Memory B cell (primary cell): Measurements from ENCODE around the gene ACP3.

ENCODE experiments used
- ATAC-seq: fragments of 150-1000 bp; cut with Tn5 transposase; 2 replicates; pipeline ENCODE4 v1.10.0; 2021; ENCODE audit warnings: low read depth, mild to moderate bottlenecking, moderate library complexity
- DNase-seq, 2 donors: peaks; one replicate each; pipeline ENCODE4 v3.0.0; 2022; ENCODE audit warnings: low spot score in 2 of 2
- H3K27ac Mint-ChIP-seq: one replicate; pipeline ENCODE4 v1.8.0; 2022; ENCODE audit warnings: mild to moderate bottlenecking, moderate library complexity, mixed read lengths
- H3K27me3 Mint-ChIP-seq: one replicate; pipeline ENCODE4 v1.8.0; 2022; ENCODE audit warnings: mixed read lengths
- H3K36me3 Mint-ChIP-seq: one replicate; pipeline ENCODE4 v1.8.0; 2022; ENCODE audit warnings: mild to moderate bottlenecking, mixed read lengths
- H3K4me1 Mint-ChIP-seq: one replicate; pipeline ENCODE4 v1.8.0; 2022; ENCODE audit warnings: mixed read lengths
- H3K4me3 Mint-ChIP-seq: one replicate; pipeline ENCODE4 v1.8.0; 2022; ENCODE audit warnings: mild to moderate bottlenecking, moderate library complexity, mixed read lengths
- H3K9me3 Mint-ChIP-seq: one replicate; pipeline ENCODE4 v1.8.0; 2022; ENCODE audit warnings: mixed read lengths

ACP3 gene

GRCh38 chr3:132317229-132317948, at the start of gene ACP3:
TSS of gene ACP3 (plus strand) at chr3:132317407. CDS start at chr3:132317457, 50 bp downstream.
- Mint-ChIP-seq H3K4me1 (peaks cover 7% of the 10 kb centered on the region), H3K9me3 (no peaks in the 10 kb centered on the region)
- peak; percentile 67 for ATAC-seq

GRCh38 chr3:132268956-132269355, 48.3 kb upstream of the ACP3 start:
- ATAC-seq (no peak), DNase-seq (no peak)
- no peaks in the 10 kb centered on the region for H3K36me3 Mint-ChIP-seq
- no peaks in the 10 kb centered on the region for H3K9me3 Mint-ChIP-seq
- H3K27ac Mint-ChIP-seq = no peak overlapping the region
- H3K4me3 Mint-ChIP-seq = no peak overlapping the region
- H3K4me1 Mint-ChIP-seq = no peaks in the 10 kb centered on the region
- H3K27me3 Mint-ChIP-seq = peaks cover 2% of the 10 kb centered on the region

More at GRCh38 chr3:132317229-132317948, at the start of gene ACP3:
- H3K27ac Mint-ChIP-seq = peak within 1 kb of the TSS; percentile 35
- no peaks in the 10 kb centered on the region for H3K36me3 Mint-ChIP-seq
- peak within 1 kb of the TSS; percentile 74 for H3K4me3 Mint-ChIP-seq
- DNase-seq = no peak
- no peaks in the 10 kb centered on the region for H3K27me3 Mint-ChIP-seq

- DNase-seq = no peak
- peaks cover 2% of the 10 kb centered on the region for H3K9me3 Mint-ChIP-seq
- H3K4me1 Mint-ChIP-seq = no peaks in the 10 kb centered on the region
- ATAC-seq = no peak
- H3K4me3 Mint-ChIP-seq = no peak overlapping the region
- no peak overlapping the region for H3K27ac Mint-ChIP-seq
- H3K36me3 Mint-ChIP-seq = no peaks in the 10 kb centered on the region
- H3K27me3 Mint-ChIP-seq = no peaks in the 10 kb centered on the region
Observed at GRCh38 chr3:132273036-132273435, 44.2 kb upstream of the ACP3 start.

GRCh38 chr3:132276228-132276906, 40.8 kb upstream of the ACP3 start:
- no peaks in the 10 kb centered on the region for H3K4me1 Mint-ChIP-seq
- no peak overlapping the region for H3K27ac Mint-ChIP-seq
- peaks cover 6% of the 10 kb centered on the region for H3K9me3 Mint-ChIP-seq
- DNase-seq (no peak), ATAC-seq (no peak)
- no peaks in the 10 kb centered on the region for H3K36me3 Mint-ChIP-seq
- no peak overlapping the region for H3K4me3 Mint-ChIP-seq
- no peaks in the 10 kb centered on the region for H3K27me3 Mint-ChIP-seq

DNA sequence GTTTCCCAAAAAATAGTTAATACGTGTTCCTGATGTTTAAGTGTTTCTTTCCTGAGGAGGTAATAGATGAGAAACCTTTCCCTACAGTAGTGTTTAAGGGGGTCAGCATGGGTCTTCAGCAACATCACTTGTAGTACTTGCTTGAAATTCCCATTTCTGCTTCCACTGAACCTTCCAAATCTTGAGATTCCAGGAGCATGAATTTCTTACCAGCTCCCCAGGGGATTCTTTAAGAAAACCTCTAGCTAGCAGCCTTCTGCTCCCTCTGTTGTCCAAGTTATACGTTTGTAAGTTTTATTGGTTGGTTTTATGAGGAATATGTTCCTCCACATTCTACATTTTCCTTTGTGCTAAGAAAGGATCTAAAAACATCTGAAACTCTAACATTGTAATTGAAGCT, 38.2 kb upstream of the ACP3 start:
- peaks cover 4% of the 10 kb centered on the region for H3K27me3 Mint-ChIP-seq
- ATAC-seq (no peak), DNase-seq (no peak)
- no peaks in the 10 kb centered on the region for H3K36me3 Mint-ChIP-seq
- H3K9me3 Mint-ChIP-seq = peaks cover 6% of the 10 kb centered on the region
- no peak overlapping the region for H3K4me3 Mint-ChIP-seq
- H3K4me1 Mint-ChIP-seq = peaks cover 3% of the 10 kb centered on the region
- H3K27ac Mint-ChIP-seq = no peak overlapping the region

- no peak for DNase-seq
- Mint-ChIP-seq H3K27me3 (peaks cover 11% of the 10 kb centered on the region), H3K27ac (no peak overlapping the region), H3K9me3 (no peaks in the 10 kb centered on the region), H3K36me3 (no peaks in the 10 kb centered on the region), H3K4me3 (no peak overlapping the region), H3K4me1 (peaks cover 3% of the 10 kb centered on the region)
- no peak for ATAC-seq
Observed at GRCh38 chr3:132283440-132283839, 33.8 kb upstream of the ACP3 start.

DNA sequence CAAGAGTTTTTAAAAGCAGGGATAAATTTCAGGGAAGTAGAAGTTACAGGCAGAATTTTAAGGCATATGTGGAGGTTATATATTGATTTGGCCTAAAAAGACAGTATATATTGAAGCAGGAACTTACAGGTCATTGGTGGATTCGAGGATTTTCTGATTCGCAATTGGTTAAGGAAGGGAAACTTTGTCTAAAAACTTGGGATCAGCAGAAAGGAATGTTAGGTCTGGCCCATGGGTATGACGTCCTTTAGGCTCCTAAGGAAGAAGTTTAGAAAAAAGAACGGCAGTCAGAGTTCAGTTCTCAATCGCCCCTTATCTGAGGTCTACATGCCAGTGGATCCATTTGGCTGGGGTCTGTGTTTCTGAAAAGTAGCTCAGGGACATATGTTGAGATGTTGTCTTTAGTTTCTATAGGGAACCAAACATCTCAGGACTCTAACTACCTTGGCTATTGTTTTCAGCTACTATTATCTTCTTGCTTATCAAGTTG, 33.2 kb upstream of the ACP3 start:
- Mint-ChIP-seq H3K36me3 (no peaks in the 10 kb centered on the region), H3K9me3 (no peaks in the 10 kb centered on the region), H3K4me1 (peaks cover 3% of the 10 kb centered on the region), H3K4me3 (no peak overlapping the region), H3K27ac (no peak overlapping the region), H3K27me3 (peaks cover 11% of the 10 kb centered on the region)
- no peak for DNase-seq
- ATAC-seq = no peak

DNA sequence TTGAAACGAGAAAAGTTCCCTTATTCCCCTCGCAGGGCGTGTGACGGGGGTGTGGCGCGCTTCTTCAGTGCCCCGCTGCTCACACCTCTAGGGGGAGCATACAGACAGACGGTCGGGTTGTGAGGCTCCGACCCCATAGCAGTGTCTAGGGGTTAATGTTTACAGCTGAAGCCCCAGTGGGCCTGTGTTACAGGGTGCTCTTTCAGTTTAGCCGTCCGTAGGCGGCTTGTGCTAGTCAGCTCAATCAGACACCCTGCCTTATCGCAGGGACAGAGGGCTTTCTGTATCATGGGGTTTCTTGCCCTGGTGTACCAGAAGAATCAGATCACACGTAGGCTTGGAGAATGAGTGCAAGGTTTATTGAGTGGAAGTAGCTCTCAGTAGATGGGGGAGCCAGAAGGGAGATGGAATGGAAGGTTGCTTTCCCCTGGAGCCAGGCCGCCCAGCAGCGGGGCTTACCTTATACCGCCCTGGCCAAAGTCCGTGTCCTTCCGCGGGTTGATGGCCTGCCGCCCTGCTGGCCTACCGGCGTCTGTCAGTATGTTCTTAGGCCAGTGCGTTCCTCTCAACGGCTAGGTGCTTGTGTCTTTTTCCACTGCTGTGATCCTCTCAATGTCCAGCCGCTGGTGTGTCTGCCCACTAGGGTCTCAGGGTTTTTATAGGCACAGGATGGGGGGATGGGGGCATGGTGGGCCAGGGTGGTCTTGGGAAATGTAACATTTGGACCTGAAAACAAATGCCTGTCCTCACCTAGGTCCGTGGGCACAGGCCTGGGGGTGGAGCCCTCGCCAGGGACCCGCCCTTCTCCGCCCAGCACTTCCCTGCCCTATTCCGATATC, 32.2 kb upstream of the ACP3 start:
- H3K27me3 Mint-ChIP-seq = peaks cover 13% of the 10 kb centered on the region
- DNase-seq (no peak), ATAC-seq (no peak)
- H3K27ac Mint-ChIP-seq = no peak overlapping the region
- peaks cover 3% of the 10 kb centered on the region for H3K4me1 Mint-ChIP-seq
- no peaks in the 10 kb centered on the region for H3K9me3 Mint-ChIP-seq
- no peaks in the 10 kb centered on the region for H3K36me3 Mint-ChIP-seq
- no peak overlapping the region for H3K4me3 Mint-ChIP-seq

GRCh38 chr3:132285620-132285945, 31.6 kb upstream of the ACP3 start:
- Mint-ChIP-seq H3K27ac (no peak overlapping the region), H3K4me3 (no peak overlapping the region), H3K36me3 (no peaks in the 10 kb centered on the region), H3K27me3 (peaks cover 13% of the 10 kb centered on the region), H3K9me3 (no peaks in the 10 kb centered on the region), H3K4me1 (peaks cover 3% of the 10 kb centered on the region)
- DNase-seq (no peak), ATAC-seq (no peak)

DNA sequence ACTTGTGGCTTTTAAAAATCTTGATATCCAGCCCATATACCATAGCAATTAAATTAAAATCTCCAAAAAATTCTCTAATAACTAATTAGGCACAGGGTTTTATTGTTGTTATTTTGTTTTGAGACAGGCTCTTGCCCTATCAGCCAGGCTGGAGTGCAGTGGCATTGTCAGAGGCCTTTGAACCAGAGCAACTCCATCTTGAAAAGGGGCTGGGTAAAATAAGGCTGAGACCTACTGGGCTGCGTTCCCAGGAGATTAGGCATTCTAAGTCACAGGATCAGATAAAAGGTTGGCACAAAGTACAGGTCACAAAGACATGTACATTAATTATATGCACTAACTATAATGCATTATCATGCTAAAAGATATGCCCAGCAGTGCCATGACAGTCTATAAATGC, 31.2 kb upstream of the ACP3 start:
- no peaks in the 10 kb centered on the region for H3K36me3 Mint-ChIP-seq
- H3K4me1 Mint-ChIP-seq = peaks cover 3% of the 10 kb centered on the region
- no peak overlapping the region for H3K4me3 Mint-ChIP-seq
- ATAC-seq = no peak
- H3K27ac Mint-ChIP-seq = no peak overlapping the region
- H3K27me3 Mint-ChIP-seq = peaks cover 15% of the 10 kb centered on the region
- DNase-seq = no peak
- H3K9me3 Mint-ChIP-seq = no peaks in the 10 kb centered on the region

- no peaks in the 10 kb centered on the region for H3K9me3 Mint-ChIP-seq
- no peaks in the 10 kb centered on the region for H3K36me3 Mint-ChIP-seq
- H3K4me1 Mint-ChIP-seq = peaks cover 2% of the 10 kb centered on the region
- H3K4me3 Mint-ChIP-seq = no peak overlapping the region
- no peak overlapping the region for H3K27ac Mint-ChIP-seq
- DNase-seq = no peak
- no peak for ATAC-seq
- peaks cover 14% of the 10 kb centered on the region for H3K27me3 Mint-ChIP-seq
Observed at GRCh38 chr3:132288357-132288756, 28.9 kb upstream of the ACP3 start.

DNA sequence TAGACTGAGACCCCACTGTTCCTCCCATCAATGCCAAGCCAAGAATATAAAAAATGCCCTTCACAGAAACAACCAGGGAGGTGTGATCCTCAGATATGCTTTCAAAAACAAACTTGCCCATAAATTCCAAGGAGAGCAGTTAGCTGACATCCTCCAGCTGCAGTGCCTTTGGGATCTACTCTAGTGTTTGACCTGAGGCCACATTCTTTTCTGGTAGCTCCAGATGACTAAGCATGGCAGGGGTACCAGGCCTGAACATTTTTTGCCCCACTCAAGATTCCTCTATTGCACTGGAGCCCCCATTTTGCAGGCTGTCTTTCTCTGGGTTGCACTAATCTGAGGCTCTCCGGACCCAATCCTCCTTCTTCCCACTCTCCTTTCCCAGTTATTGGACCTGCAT, 27.9 kb upstream of the ACP3 start:
- peaks cover 12% of the 10 kb centered on the region for H3K27me3 Mint-ChIP-seq
- ATAC-seq = no peak
- no peak overlapping the region for H3K4me3 Mint-ChIP-seq
- no peak for DNase-seq
- no peaks in the 10 kb centered on the region for H3K4me1 Mint-ChIP-seq
- no peak overlapping the region for H3K27ac Mint-ChIP-seq
- no peaks in the 10 kb centered on the region for H3K9me3 Mint-ChIP-seq
- H3K36me3 Mint-ChIP-seq = no peaks in the 10 kb centered on the region

DNA sequence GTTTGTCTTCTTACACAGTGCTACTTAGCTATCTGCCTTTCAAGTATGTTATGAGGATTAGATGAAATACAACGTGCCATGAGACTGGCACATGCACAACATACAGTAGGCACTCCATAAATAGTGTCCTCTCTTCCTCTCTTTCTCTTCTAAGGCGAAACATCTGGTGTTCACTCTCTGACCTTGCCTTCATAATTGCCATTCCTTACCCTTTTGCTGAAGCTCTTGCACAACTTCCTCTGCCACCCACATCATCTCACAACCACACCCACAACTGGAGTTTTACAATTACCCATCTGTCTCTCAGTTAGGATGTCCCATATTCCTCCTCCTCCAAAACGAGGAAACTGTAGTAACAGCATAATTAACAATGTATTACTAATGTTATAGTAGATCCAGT, 26.4 kb upstream of the ACP3 start:
- DNase-seq (no peak), ATAC-seq (no peak)
- Mint-ChIP-seq H3K4me1 (no peaks in the 10 kb centered on the region), H3K36me3 (no peaks in the 10 kb centered on the region), H3K4me3 (no peak overlapping the region), H3K9me3 (peaks cover 2% of the 10 kb centered on the region), H3K27ac (no peak overlapping the region), H3K27me3 (peaks cover 12% of the 10 kb centered on the region)

GRCh38 chr3:132292042-132292441, 25.2 kb upstream of the ACP3 start:
- Mint-ChIP-seq H3K9me3 (peaks cover 4% of the 10 kb centered on the region), H3K36me3 (no peaks in the 10 kb centered on the region), H3K4me3 (no peak overlapping the region), H3K27me3 (peaks cover 12% of the 10 kb centered on the region), H3K27ac (no peak overlapping the region), H3K4me1 (no peaks in the 10 kb centered on the region)
- no peak for ATAC-seq
- no peak for DNase-seq
